HG03521 (cell line): ENCODE data around the gene TMEM174.
"Not testable (repeated sequence)": the region's sequence is repeated elsewhere in the genome, so short reads cannot be mapped to it uniquely, and the experiment has no call there.

ENCODE experiments used
- ATAC-seq: cut with Tn5 transposase; IDR thresholded peaks from one replicate; pipeline ENCODE4 v1.9.1; 2021; ENCODE audit warnings: mild to moderate bottlenecking, moderate library complexity; ENCODE audit not compliant: unreplicated experiment

The TMEM174 gene

GRCh38 chr5:73192370-73192769 is 19.4 kb downstream of the TMEM174 start:
- ATAC-seq = no peak

- ATAC-seq = no peak
These were observed 20.6 kb downstream of the TMEM174 start for GRCh38 chr5:73193592-73193991.

GRCh38 chr5:73196201-73196600 is 23.2 kb downstream of the TMEM174 start:
- no peak for ATAC-seq

- no peak for ATAC-seq
These were observed 24.8 kb downstream of the TMEM174 start for GRCh38 chr5:73197637-73198257.

GRCh38 chr5:73198833-73199592 is 26.0 kb downstream of the TMEM174 start:
- ATAC-seq = no peak

- no peak for ATAC-seq
These were observed 26.7 kb downstream of the TMEM174 start for GRCh38 chr5:73199671-73200070.

- ATAC-seq = no peak
These were observed 28.8 kb downstream of the TMEM174 start for GRCh38 chr5:73201547-73202513.

- no peak for ATAC-seq
These were observed 31.3 kb downstream of the TMEM174 start for GRCh38 chr5:73204332-73204731.

GRCh38 chr5:73204733-73205132 is 31.7 kb downstream of the TMEM174 start:
- ATAC-seq = no peak

- no peak for ATAC-seq
These were observed 32.3 kb downstream of the TMEM174 start for GRCh38 chr5:73205305-73205704.

- ATAC-seq = not testable (repeated sequence)
These were observed 34.2 kb downstream of the TMEM174 start for GRCh38 chr5:73207239-73207638.

- ATAC-seq = not testable (repeated sequence)
These were observed 36.1 kb downstream of the TMEM174 start for GRCh38 chr5:73209075-73209474.

GRCh38 chr5:73212693-73213092 is 39.7 kb downstream of the TMEM174 start:
- not testable (repeated sequence) for ATAC-seq

- no peak for ATAC-seq
These were observed 40.6 kb downstream of the TMEM174 start for GRCh38 chr5:73213566-73213998.

GRCh38 chr5:73214306-73214705 is 41.3 kb downstream of the TMEM174 start:
- ATAC-seq = no peak

- no peak for ATAC-seq
These were observed 42.0 kb downstream of the TMEM174 start for GRCh38 chr5:73214996-73215395.

- ATAC-seq = no peak
These were observed 42.5 kb downstream of the TMEM174 start for GRCh38 chr5:73215531-73215890.

GRCh38 chr5:73215891-73216610 is 43.1 kb downstream of the TMEM174 start:
- ATAC-seq = no peak

- ATAC-seq = no peak
These were observed 45.7 kb downstream of the TMEM174 start for GRCh38 chr5:73218552-73219171.

GRCh38 chr5:73219336-73219735 is 46.3 kb downstream of the TMEM174 start:
- not testable (repeated sequence) for ATAC-seq
